HepG2 (cell line): ENCODE results near the gene EMILIN3. TPM values are rescaled to one million over a fixed set of nuclear protein-coding genes. Genes with fewer than 3 reads are reported as not detected.

ENCODE experiments used
- BORCS8-MEF2B ChIP-seq: sonication (generic); formaldehyde crosslinking; IDR thresholded peaks from 2 replicates; pipeline ENCODE4 v1.8.0; 2022; ENCODE audit warnings: mild to moderate bottlenecking, missing genetic modification reagents
- ERF ChIP-seq: IDR thresholded peaks from 2 replicates; pipeline ENCODE4 v1.6.1; 2018; ENCODE audit warnings: missing biosample characterization, missing genetic modification reagents
- ETV6 ChIP-seq: sonication (generic); formaldehyde crosslinking; conservative IDR thresholded peaks from 2 replicates; pipeline ENCODE4 v1.4.0; 2020; ENCODE audit warnings: missing genetic modification reagents
- IRF9 ChIP-seq: sonication (generic); formaldehyde crosslinking; IDR thresholded peaks from 2 replicates; pipeline ENCODE4 v1.8.0; 2022; ENCODE audit warnings: missing genetic modification reagents, mild to moderate bottlenecking, borderline replicate concordance
- MED13 ChIP-seq: sonication (generic); formaldehyde crosslinking; IDR thresholded peaks from 2 replicates; pipeline ENCODE4 v1.5.0; 2020; ENCODE audit warnings: missing genetic modification reagents
- MIER2 ChIP-seq: IDR thresholded peaks from 2 replicates; pipeline ENCODE4 v1.6.1; 2016; ENCODE audit warnings: missing biosample characterization, missing genetic modification reagents
- TOE1 ChIP-seq: sonication (generic); formaldehyde crosslinking; IDR thresholded peaks from 2 replicates; pipeline ENCODE4 v1.4.0; 2020; ENCODE audit warnings: mild to moderate bottlenecking, missing genetic modification reagents
- YEATS4 ChIP-seq: sonication (generic); formaldehyde crosslinking; IDR thresholded peaks from 2 replicates; pipeline ENCODE4 v1.4.0; 2020; ENCODE audit warnings: missing genetic modification reagents, borderline replicate concordance
- ZGPAT ChIP-seq: IDR thresholded peaks from 2 replicates; pipeline ENCODE4 v1.6.1; 2016; ENCODE audit warnings: mild to moderate bottlenecking
- ZNF101 ChIP-seq: sonication (generic); formaldehyde crosslinking; IDR thresholded peaks from 2 replicates; pipeline ENCODE4 v1.4.0; 2020; ENCODE audit warnings: mild to moderate bottlenecking, low read depth, missing genetic modification reagents, borderline replicate concordance
- ZNF138 ChIP-seq: sonication (generic); formaldehyde crosslinking; IDR thresholded peaks from 2 replicates; pipeline ENCODE4 v1.5.0; 2020; ENCODE audit warnings: mild to moderate bottlenecking, low read depth, missing genetic modification reagents
- ZNF274 ChIP-seq: sonication (generic); formaldehyde crosslinking; IDR thresholded peaks from 2 replicates; pipeline ENCODE4 v1.5.1; 2020; ENCODE audit warnings: mild to moderate bottlenecking, missing genetic modification reagents
- ZNF572 ChIP-seq: sonication (generic); formaldehyde crosslinking; IDR thresholded peaks from 2 replicates; pipeline ENCODE4 v1.5.1; 2020; ENCODE audit warnings: mild to moderate bottlenecking, missing genetic modification reagents
- ZNF7 ChIP-seq: IDR thresholded peaks from 2 replicates; pipeline ENCODE4 v1.6.1; 2016; ENCODE audit warnings: missing biosample characterization, missing genetic modification reagents
- ZNF781 ChIP-seq: sonication (generic); formaldehyde crosslinking; IDR thresholded peaks from 2 replicates; pipeline ENCODE4 v1.5.1; 2020; ENCODE audit warnings: borderline replicate concordance, mild to moderate bottlenecking, missing genetic modification reagents; ENCODE audit errors: not compliant biosample characterization
- ZNF879 ChIP-seq: sonication (generic); formaldehyde crosslinking; IDR thresholded peaks from 2 replicates; pipeline ENCODE4 v1.8.1; 2023; ENCODE audit warnings: missing genetic modification reagents
- polyA plus RNA-seq, 8 experiments: library from polyadenylated mRNA; depleted of rRNA in 3 of 8; stranded (reverse) in 7 of 8; unstranded in 1 of 8; fragments of >200 nt; fragmentation: Illumina TruSeq in 4 of 8; extraction: Trizol in 4 of 8; gene quantifications; 2 replicates each; pipeline versions ENCODE4 v1.2.1 to v1.2.3, GENCODE V29; 2011 to 2016; ENCODE audit warnings: low read depth in 4 of 8, missing spikeins in 1 of 8, mixed read lengths in 1 of 8; ENCODE audit not compliant: insufficient read depth in 1 of 8
- total RNA-seq, 5 experiments: library from RNA; depleted of rRNA; stranded (reverse); fragments of >200 nt; fragmentation: Illumina TruSeq; extraction: Trizol; gene quantifications; 2 replicates each; pipeline ENCODE4 v1.2.3, GENCODE V29; 2016; ENCODE audit warnings: low read depth in 1 of 5
- TF ChIP-seq, protein P1 (sequence below): sonication (generic); formaldehyde crosslinking; conservative IDR thresholded peaks from 2 replicates; pipeline ENCODE4 v1.8.0; 2022; ENCODE audit warnings: mild to moderate bottlenecking, moderate library complexity, missing genetic modification reagents
- TF ChIP-seq, protein P2 (sequence below): sonication (generic); formaldehyde crosslinking; IDR thresholded peaks from 2 replicates; pipeline ENCODE4 v1.5.0; 2020; ENCODE audit warnings: mild to moderate bottlenecking, missing genetic modification reagents
- TF ChIP-seq, protein P3 (sequence below): sonication (generic); formaldehyde crosslinking; IDR thresholded peaks from 2 replicates; pipeline ENCODE4 v1.4.0; 2020; ENCODE audit warnings: low read depth, mild to moderate bottlenecking, missing genetic modification reagents
- TF ChIP-seq, protein P4 (sequence below): sonication (generic); formaldehyde crosslinking; IDR thresholded peaks from 2 replicates; pipeline ENCODE4 v1.9.0; 2021; ENCODE audit warnings: missing genetic modification reagents, mild to moderate bottlenecking, borderline replicate concordance

EMILIN3 gene
- total and polyA plus RNA-seq, 2 of the 13 experiments (the other 11 are each of a cell fraction or from before 2014, with no cell fraction given): 0.25 to 0.29 TPM

DNA sequence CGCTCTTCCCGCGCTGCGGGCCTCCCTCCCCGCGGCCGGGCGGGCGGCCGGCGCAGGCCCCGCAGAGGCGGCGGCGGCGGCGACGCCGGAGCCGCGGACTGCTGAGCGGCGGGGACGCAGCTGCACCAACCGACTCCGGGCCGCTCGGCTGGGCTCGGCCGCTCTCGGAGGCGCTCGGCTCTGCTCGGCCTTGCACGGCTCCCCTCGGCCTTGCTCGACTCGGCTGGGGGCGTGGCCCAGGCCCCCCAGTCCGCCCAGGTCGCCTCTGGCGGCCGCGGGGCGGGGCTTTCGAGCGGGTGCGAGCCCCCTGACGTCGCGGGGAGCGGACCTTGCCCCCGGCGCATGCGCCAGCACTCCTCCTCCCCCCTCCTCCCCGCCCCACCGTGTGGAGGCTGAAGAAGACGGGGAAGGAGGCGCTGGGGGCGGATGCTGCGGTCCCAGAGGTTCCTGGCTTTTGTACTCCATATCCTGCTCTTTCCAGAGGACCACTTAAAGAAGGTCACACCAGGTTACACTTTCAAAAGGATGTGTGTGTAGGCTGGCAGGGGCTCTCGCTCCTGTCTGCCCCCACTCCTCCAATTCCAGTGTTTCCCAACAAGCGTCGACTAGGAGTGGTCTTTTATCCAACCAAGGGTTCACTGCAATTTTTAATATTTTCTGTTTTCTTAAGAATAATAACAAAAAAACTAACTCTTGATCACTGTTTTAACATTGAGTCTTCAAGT is 48.9 kb downstream of the EMILIN3 start, which contains the start of gene ZHX3 (continued):
- TF ChIP-seq, protein P1, sequence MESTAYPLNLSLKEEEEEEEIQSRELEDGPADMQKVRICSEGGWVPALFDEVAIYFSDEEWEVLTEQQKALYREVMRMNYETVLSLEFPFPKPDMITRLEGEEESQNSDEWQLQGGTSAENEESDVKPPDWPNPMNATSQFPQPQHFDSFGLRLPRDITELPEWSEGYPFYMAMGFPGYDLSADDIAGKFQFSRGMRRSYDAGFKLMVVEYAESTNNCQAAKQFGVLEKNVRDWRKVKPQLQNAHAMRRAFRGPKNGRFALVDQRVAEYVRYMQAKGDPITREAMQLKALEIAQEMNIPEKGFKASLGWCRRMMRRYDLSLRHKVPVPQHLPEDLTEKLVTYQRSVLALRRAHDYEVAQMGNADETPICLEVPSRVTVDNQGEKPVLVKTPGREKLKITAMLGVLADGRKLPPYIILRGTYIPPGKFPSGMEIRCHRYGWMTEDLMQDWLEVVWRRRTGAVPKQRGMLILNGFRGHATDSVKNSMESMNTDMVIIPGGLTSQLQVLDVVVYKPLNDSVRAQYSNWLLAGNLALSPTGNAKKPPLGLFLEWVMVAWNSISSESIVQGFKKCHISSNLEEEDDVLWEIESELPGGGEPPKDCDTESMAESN (CRISPR knock-in tag): peak; percentile 30; the same call in 1 of the 2 replicates
- TF ChIP-seq MIER2 (CRISPR knock-in tag) (no peak; the same call in 1 of the 2 replicates), ZGPAT (CRISPR knock-in tag) (peak; percentile 89; the same call in 1 of the 2 replicates), ZNF138 (no peak), ZNF572 (CRISPR knock-in tag) (no peak), ZNF274 (CRISPR knock-in tag) (peak; percentile 76; the same call in 1 of the 2 replicates), MED13 (CRISPR knock-in tag) (0 out of 2 replicates have a peak, but pooled peaks have one; percentile 18), ZNF781 (CRISPR knock-in tag) (no peak), BORCS8-MEF2B (CRISPR knock-in tag) (no peak), ERF (CRISPR knock-in tag) (no peak; the same call in none of the 2 replicates), YEATS4 (CRISPR knock-in tag) (no peak), IRF9 (no peak), ZNF879 (CRISPR knock-in tag) (peak; percentile 49; the same call in 1 of the 2 replicates), ZNF7 (CRISPR knock-in tag) (no peak), ZNF101 (CRISPR knock-in tag) (no peak), TOE1 (no peak), ETV6 (peak; percentile 38; the same call in 1 of the 2 replicates)
- TF ChIP-seq, protein P2, sequence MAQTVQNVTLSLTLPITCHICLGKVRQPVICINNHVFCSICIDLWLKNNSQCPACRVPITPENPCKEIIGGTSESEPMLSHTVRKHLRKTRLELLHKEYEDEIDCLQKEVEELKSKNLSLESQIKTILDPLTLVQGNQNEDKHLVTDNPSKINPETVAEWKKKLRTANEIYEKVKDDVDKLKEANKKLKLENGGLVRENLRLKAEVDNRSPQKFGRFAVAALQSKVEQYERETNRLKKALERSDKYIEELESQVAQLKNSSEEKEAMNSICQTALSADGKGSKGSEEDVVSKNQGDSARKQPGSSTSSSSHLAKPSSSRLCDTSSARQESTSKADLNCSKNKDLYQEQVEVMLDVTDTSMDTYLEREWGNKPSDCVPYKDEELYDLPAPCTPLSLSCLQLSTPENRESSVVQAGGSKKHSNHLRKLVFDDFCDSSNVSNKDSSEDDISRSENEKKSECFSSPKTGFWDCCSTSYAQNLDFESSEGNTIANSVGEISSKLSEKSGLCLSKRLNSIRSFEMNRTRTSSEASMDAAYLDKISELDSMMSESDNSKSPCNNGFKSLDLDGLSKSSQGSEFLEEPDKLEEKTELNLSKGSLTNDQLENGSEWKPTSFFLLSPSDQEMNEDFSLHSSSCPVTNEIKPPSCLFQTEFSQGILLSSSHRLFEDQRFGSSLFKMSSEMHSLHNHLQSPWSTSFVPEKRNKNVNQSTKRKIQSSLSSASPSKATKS (CRISPR knock-in tag): no peak
- TF ChIP-seq, protein P3, sequence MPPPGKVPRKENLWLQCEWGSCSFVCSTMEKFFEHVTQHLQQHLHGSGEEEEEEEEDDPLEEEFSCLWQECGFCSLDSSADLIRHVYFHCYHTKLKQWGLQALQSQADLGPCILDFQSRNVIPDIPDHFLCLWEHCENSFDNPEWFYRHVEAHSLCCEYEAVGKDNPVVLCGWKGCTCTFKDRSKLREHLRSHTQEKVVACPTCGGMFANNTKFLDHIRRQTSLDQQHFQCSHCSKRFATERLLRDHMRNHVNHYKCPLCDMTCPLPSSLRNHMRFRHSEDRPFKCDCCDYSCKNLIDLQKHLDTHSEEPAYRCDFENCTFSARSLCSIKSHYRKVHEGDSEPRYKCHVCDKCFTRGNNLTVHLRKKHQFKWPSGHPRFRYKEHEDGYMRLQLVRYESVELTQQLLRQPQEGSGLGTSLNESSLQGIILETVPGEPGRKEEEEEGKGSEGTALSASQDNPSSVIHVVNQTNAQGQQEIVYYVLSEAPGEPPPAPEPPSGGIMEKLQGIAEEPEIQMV (CRISPR knock-in tag): peak; percentile 53
- TF ChIP-seq, protein P4, sequence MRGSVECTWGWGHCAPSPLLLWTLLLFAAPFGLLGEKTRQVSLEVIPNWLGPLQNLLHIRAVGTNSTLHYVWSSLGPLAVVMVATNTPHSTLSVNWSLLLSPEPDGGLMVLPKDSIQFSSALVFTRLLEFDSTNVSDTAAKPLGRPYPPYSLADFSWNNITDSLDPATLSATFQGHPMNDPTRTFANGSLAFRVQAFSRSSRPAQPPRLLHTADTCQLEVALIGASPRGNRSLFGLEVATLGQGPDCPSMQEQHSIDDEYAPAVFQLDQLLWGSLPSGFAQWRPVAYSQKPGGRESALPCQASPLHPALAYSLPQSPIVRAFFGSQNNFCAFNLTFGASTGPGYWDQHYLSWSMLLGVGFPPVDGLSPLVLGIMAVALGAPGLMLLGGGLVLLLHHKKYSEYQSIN (CRISPR knock-in tag): no peak
